Measurements from ENCODE around the gene GPHB5.

- no peak for TF ChIP-seq EZH2phosphoT487 (IDR thresholded peaks at IDR 0.05; ENCODE audit: low read depth, severe bottlenecking, unreplicated experiment)
- TF ChIP-seq, protein P1, sequence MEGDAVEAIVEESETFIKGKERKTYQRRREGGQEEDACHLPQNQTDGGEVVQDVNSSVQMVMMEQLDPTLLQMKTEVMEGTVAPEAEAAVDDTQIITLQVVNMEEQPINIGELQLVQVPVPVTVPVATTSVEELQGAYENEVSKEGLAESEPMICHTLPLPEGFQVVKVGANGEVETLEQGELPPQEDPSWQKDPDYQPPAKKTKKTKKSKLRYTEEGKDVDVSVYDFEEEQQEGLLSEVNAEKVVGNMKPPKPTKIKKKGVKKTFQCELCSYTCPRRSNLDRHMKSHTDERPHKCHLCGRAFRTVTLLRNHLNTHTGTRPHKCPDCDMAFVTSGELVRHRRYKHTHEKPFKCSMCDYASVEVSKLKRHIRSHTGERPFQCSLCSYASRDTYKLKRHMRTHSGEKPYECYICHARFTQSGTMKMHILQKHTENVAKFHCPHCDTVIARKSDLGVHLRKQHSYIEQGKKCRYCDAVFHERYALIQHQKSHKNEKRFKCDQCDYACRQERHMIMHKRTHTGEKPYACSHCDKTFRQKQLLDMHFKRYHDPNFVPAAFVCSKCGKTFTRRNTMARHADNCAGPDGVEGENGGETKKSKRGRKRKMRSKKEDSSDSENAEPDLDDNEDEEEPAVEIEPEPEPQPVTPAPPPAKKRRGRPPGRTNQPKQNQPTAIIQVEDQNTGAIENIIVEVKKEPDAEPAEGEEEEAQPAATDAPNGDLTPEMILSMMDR (IDR thresholded peaks at IDR 0.05; ENCODE audit: poor library complexity), result no peak
These were observed 30.9 kb downstream of the GPHB5 start for GRCh38 chr14:63287666-63288483.

All from hepatocyte (in vitro differentiated cells).